H1 (cell line): Measurements from ENCODE around the gene SRD5A3. TPM values are rescaled to one million over a fixed set of nuclear protein-coding genes. Genes with fewer than 3 reads are reported as not detected.

Source experiments
- CTCF ChIA-PET: fragments of 300-600 bp; sonication (Branson Sonifier 250); formaldehyde crosslinking; loops from one replicate; lab custom pipeline; 2021; ENCODE audit not compliant: partially characterized antibody; lab: Charles Lee
- POLR2A ChIA-PET: fragments of 300-600 bp; sonication (Branson Sonifier 250); formaldehyde crosslinking; loops from one replicate; lab custom pipeline; 2021; ENCODE audit warnings: inconsistent platforms; ENCODE audit not compliant: partially characterized antibody; lab: Charles Lee
- DNase-seq, 2 experiments: peaks; one replicate each; pipeline versions ENCODE4 v3.0.0 to v3.0.0-alpha.2; 2010 to 2022; ENCODE audit warnings: low spot score in 2 of 2, low read depth in 1 of 2, mixed read lengths in 1 of 2
- FAIRE-seq: peaks from 2 replicates; lab custom pipeline; 2011; peaks lifted over from hg19 to GRCh38; lab: Jason Lieb, UNC
- H2AFZ ChIP-seq: 2 replicates; pipeline ENCODE4 v1.8.1; 2012; ENCODE audit warnings: low read length, inconsistent platforms
- H2AK5ac ChIP-seq: 2 replicates; pipeline ENCODE4 v1.6.1; 2013; ENCODE audit warnings: low read depth, low read length
- H2BK120ac ChIP-seq: replicated peaks from 2 replicates; pipeline ENCODE3; 2013; ENCODE audit warnings: low read depth, low read length, inconsistent platforms
- H2BK12ac ChIP-seq: 2 replicates; pipeline ENCODE4 v1.6.1; 2013; ENCODE audit warnings: low read depth, low read length
- H2BK15ac ChIP-seq: 2 replicates; pipeline ENCODE4 v1.6.1; 2013; ENCODE audit warnings: low read length
- H2BK20ac ChIP-seq: 2 replicates; pipeline ENCODE4 v1.6.1; 2013; ENCODE audit warnings: low read length
- H2BK5ac ChIP-seq: 2 replicates; pipeline ENCODE4 v1.6.1; 2013; ENCODE audit warnings: low read depth, low read length
- H3K14ac ChIP-seq: 2 replicates; pipeline ENCODE4 v1.6.1; 2013; ENCODE audit warnings: inconsistent platforms; ENCODE audit not compliant: insufficient read length
- H3K18ac ChIP-seq: 2 replicates; pipeline ENCODE4 v1.6.1; 2013; ENCODE audit warnings: low read length; ENCODE audit errors: extremely low read depth
- H3K23ac ChIP-seq: 2 replicates; pipeline ENCODE4 v1.6.1; 2013; ENCODE audit warnings: inconsistent platforms; ENCODE audit not compliant: insufficient read length
- H3K23me2 ChIP-seq: 2 replicates; pipeline ENCODE4 v1.6.1; 2013; ENCODE audit warnings: low read depth, low read length
- H3K27ac ChIP-seq: 2 replicates; pipeline ENCODE4 v1.6.1; 2011; ENCODE audit warnings: low read depth, low read length, inconsistent platforms
- H3K27me3 ChIP-seq, 4 experiments: replicated peaks in 1 of 4; 1 replicate in 1 of 4; 2 replicates in 3 of 4; pipeline versions ENCODE4 v1.6.1 to v1.8.1; 2011 to 2013; ENCODE audit warnings: low read length in 3 of 4, mild to moderate bottlenecking in 3 of 4, inconsistent platforms in 2 of 4, mixed read lengths in 2 of 4, moderate library complexity in 1 of 4; ENCODE audit not compliant: control insufficient read depth in 3 of 4, insufficient read depth in 3 of 4; ENCODE audit errors: extremely low read depth in 1 of 4
- H3K36me3 ChIP-seq, 4 experiments: 2 replicates each; pipeline versions ENCODE4 v1.6.1 to v1.8.1; 2011 to 2013; ENCODE audit warnings: mild to moderate bottlenecking in 4 of 4, low read length in 3 of 4, moderate library complexity in 2 of 4, control low read depth in 1 of 4, inconsistent platforms in 1 of 4; ENCODE audit not compliant: insufficient read depth in 4 of 4, control insufficient read depth in 2 of 4
- H3K4ac ChIP-seq: replicated peaks from 2 replicates; pipeline ENCODE3; 2013; ENCODE audit warnings: low read length, low read depth, mixed read lengths, inconsistent platforms; ENCODE audit not compliant: insufficient read length
- H3K4me1 ChIP-seq, 4 experiments: replicated peaks in 1 of 4; 1 replicate in 1 of 4; 2 replicates in 3 of 4; pipeline versions ENCODE4 v1.6.1 to v1.8.1; 2011 to 2013; ENCODE audit warnings: low read length in 3 of 4, inconsistent platforms in 2 of 4, mixed read lengths in 1 of 4; ENCODE audit not compliant: insufficient read depth in 4 of 4, control insufficient read depth in 3 of 4
- H3K4me2 ChIP-seq, 2 experiments: 2 replicates each; pipeline versions ENCODE4 v1.6.1 to v1.8.1; 2011 to 2013; ENCODE audit warnings: low read depth in 2 of 2, low read length in 2 of 2, control low read depth in 1 of 2, inconsistent platforms in 1 of 2, mild to moderate bottlenecking in 1 of 2; ENCODE audit not compliant: insufficient read depth in 1 of 2
- H3K4me3 ChIP-seq, 4 experiments: fragments of 200-600, 300-600 bp in 1 of 4; sonication (generic), shearing (Covaris generic), sonication (Bioruptor Twin) in 1 of 4; 2 replicates each; pipeline versions ENCODE4 v1.5.1 to v1.8.1; 2011 to 2016; ENCODE audit warnings: low read length in 4 of 4, low read depth in 3 of 4, control low read depth in 2 of 4, inconsistent platforms in 2 of 4, mild to moderate bottlenecking in 2 of 4, mixed read lengths in 1 of 4, moderate library complexity in 1 of 4; ENCODE audit not compliant: insufficient read depth in 2 of 4; ENCODE audit errors: extremely low read depth in 1 of 4
- H3K56ac ChIP-seq: replicated peaks from 2 replicates; pipeline ENCODE3; 2013; ENCODE audit warnings: low read depth, mild to moderate bottlenecking, mixed read lengths, low read length, inconsistent platforms; ENCODE audit not compliant: insufficient read length
- H3K79me1 ChIP-seq: 2 replicates; pipeline ENCODE4 v1.6.1; 2013; ENCODE audit warnings: low read depth, low read length, control low read depth
- H3K79me2 ChIP-seq, 2 experiments: 2 replicates each; pipeline versions ENCODE4 v1.6.1 to v1.8.1; 2012 to 2013; ENCODE audit warnings: low read length in 2 of 2, mild to moderate bottlenecking in 2 of 2, inconsistent platforms in 1 of 2; ENCODE audit not compliant: insufficient read depth in 2 of 2, control insufficient read depth in 1 of 2
- H3K9ac ChIP-seq, 4 experiments: replicated peaks in 1 of 4; 1 replicate in 1 of 4; 2 replicates in 3 of 4; pipeline versions ENCODE4 v1.6.1 to v1.8.1; 2011 to 2013; ENCODE audit warnings: low read depth in 3 of 4, low read length in 3 of 4, control low read depth in 2 of 4, mild to moderate bottlenecking in 2 of 4, moderate library complexity in 2 of 4, inconsistent platforms in 1 of 4; ENCODE audit errors: extremely low read depth in 1 of 4
- H3K9me3 ChIP-seq, 2 experiments: 2 replicates each; pipeline versions ENCODE4 v1.6.1 to v1.8.1; 2012 to 2013; ENCODE audit warnings: mild to moderate bottlenecking in 2 of 2, moderate library complexity in 2 of 2, control low read depth in 1 of 2, inconsistent platforms in 1 of 2, low read depth in 1 of 2, low read length in 1 of 2, mixed read lengths in 1 of 2; ENCODE audit not compliant: insufficient read depth in 2 of 2
- H4K20me1 ChIP-seq, 2 experiments: replicated peaks in 1 of 2; 2 replicates each; pipeline versions ENCODE3 to v1.8.1; 2011 to 2013; ENCODE audit warnings: inconsistent platforms in 2 of 2, low read length in 2 of 2, mild to moderate bottlenecking in 1 of 2; ENCODE audit not compliant: insufficient read depth in 2 of 2, control insufficient read depth in 1 of 2
- H4K5ac ChIP-seq: 2 replicates; pipeline ENCODE4 v1.6.1; 2013; ENCODE audit warnings: low read length, low read depth, mixed read lengths, inconsistent platforms; ENCODE audit not compliant: insufficient read length
- H4K8ac ChIP-seq: 2 replicates; pipeline ENCODE4 v1.8.0; 2013; ENCODE audit warnings: mild to moderate bottlenecking, moderate library complexity, low read length, inconsistent platforms; ENCODE audit not compliant: insufficient read depth; ENCODE audit errors: extremely low read depth
- H4K91ac ChIP-seq: replicated peaks from 2 replicates; pipeline ENCODE3; 2013; ENCODE audit warnings: low read length, mixed read lengths, inconsistent platforms; ENCODE audit not compliant: insufficient read length
- CBX8 ChIP-seq: fragments of 300-800, 300-1000 bp; sonication (generic); IDR thresholded peaks from 2 replicates; pipeline ENCODE4 v1.7.1; 2016; ENCODE audit warnings: low read depth, low read length, borderline replicate concordance
- EZH2 ChIP-seq: fragments of 200-600 bp; sonication (generic); IDR thresholded peaks from 2 replicates; pipeline ENCODE4 v1.7.1; 2012; ENCODE audit warnings: low read depth, mild to moderate bottlenecking, moderate library complexity, low read length, inconsistent platforms; ENCODE audit not compliant: severe bottlenecking
- JUND ChIP-seq: IDR thresholded peaks from 2 replicates; pipeline ENCODE4 v1.6.1; 2011; ENCODE audit warnings: mild to moderate bottlenecking, improper control_type of control experiment, low read length
- NRF1 ChIP-seq: IDR thresholded peaks from 2 replicates; pipeline ENCODE4 v1.6.1; 2011; ENCODE audit warnings: mild to moderate bottlenecking, low read depth, low read length, improper control_type of control experiment
- RAD21 ChIP-seq, 2 experiments: IDR thresholded peaks in 1 of 2; conservative IDR thresholded peaks in 1 of 2; 2 replicates each; pipeline ENCODE4 v1.6.1; 2011; ENCODE audit warnings: low read depth in 2 of 2, low read length in 2 of 2, improper control_type of control experiment in 1 of 2, inconsistent platforms in 1 of 2, mild to moderate bottlenecking in 1 of 2, moderate library complexity in 1 of 2
- SIRT6 ChIP-seq: IDR thresholded peaks from one replicate; pipeline ENCODE4 v1.7.1; 2012; ENCODE audit warnings: low read length, inconsistent platforms
- WGBS, 2 experiments: shearing (Covaris generic) in 1 of 2; methylation state at CpG; one replicate each; pipeline versions ENCODE4 v1.1.6 to v1.1.7; 2013 to 2015; ENCODE audit warnings: low lambda C conversion rate in 2 of 2, mixed read lengths in 2 of 2, inconsistent platforms in 1 of 2, low coverage in 1 of 2, missing lambda C conversion rate in 1 of 2; ENCODE audit not compliant: insufficient replicate concordance in 2 of 2, insufficient coverage in 1 of 2, insufficient read length in 1 of 2; ENCODE audit errors: extremely low coverage in 1 of 2, missing lambda C conversion rate in 1 of 2; 5-methylcytosine and 5-hydroxymethylcytosine counted together
- polyA plus RNA-seq, 7 experiments: library from polyadenylated mRNA; depleted of rRNA in 3 of 7; stranded (reverse) in 5 of 7; unstranded in 2 of 7; fragments of >200 nt in 5 of 7; fragments of 200-250 nt in 2 of 7; gene quantifications; 1 replicate in 5 of 7; 2 replicates in 1 of 7; 4 replicates in 1 of 7; pipeline versions ENCODE4 v1.2.1 to v1.2.3, GENCODE V29; 2011 to 2013; ENCODE audit warnings: missing spikeins in 2 of 7, mixed read lengths in 2 of 7
- total RNA-seq: library from RNA; stranded (reverse); fragmentation: NEBNext Ultra II Directional; extraction: Animal tissue kit (Norgen Biotek cat#: 25700); gene quantifications from 2 replicates; pipeline ENCODE4 v1.2.1, GENCODE V29; 2021
- TF ChIP-seq, protein P1 (sequence below), 3 experiments: IDR thresholded peaks; 1 replicate in 2 of 3; 2 replicates in 1 of 3; pipeline versions ENCODE4 v1.5.1 to v1.6.1; 2011; ENCODE audit warnings: low read length in 3 of 3, mild to moderate bottlenecking in 3 of 3, inconsistent platforms in 2 of 3, low read depth in 1 of 3, moderate library complexity in 1 of 3; ENCODE audit not compliant: insufficient read depth in 1 of 3; ENCODE audit errors: control extremely low read depth in 1 of 3
- TF ChIP-seq, protein P2 (sequence below): IDR thresholded peaks from 2 replicates; pipeline ENCODE4 v1.6.1; 2011; ENCODE audit warnings: low read depth, mild to moderate bottlenecking, low read length; ENCODE audit not compliant: insufficient read depth

SRD5A3 gene
- total and polyA plus RNA-seq, 2 of the 8 experiments (the other 6 are each of a cell fraction or from before 2014, with no cell fraction given) = 19.6 to 34.6 TPM

DNA sequence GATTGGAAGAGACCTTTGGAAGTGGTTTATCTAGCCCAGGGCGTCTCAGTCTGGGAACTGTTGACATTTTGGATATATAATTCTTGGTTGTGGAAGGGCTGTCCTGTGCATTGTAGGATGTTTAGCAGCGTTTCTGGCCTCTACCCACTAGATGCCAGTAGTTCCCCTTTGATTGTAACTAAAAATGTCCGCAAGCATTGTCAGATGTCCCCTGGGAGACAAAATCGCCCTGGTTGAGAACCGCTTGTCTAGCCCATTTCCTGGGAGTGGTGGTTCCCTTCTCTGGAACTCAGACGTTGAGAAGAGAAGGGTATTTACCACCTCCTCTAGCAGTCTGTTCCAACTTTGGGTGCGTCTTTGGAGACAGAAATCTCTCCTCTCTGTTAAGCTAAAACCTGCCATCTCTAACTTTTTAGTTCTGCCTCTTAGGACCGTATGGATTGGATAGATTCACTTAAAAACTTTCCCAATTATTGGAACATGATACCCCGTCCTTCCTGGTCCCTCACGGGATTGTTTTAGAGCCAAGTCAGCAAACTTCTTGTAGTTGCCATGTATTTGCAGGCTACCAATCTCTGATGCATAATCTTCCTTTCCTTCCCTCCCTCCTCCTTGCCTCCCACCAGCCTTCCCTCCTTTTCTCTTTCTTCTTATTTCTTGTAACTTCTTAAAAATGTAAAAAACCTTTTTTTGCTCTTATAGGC is 63.6 kb downstream of the SRD5A3 start:
- no peak overlapping the region for H4K8ac ChIP-seq
- no peak overlapping the region for H4K5ac ChIP-seq
- H2BK5ac ChIP-seq = no peak overlapping the region
- H3K27me3 ChIP-seq = no peaks in the 10 kb centered on the region
- H2BK120ac ChIP-seq = no peak overlapping the region
- H2BK12ac ChIP-seq = no peak overlapping the region
- H3K9ac ChIP-seq = no peak overlapping the region
- H4K91ac ChIP-seq = no peak overlapping the region
- H3K79me2 ChIP-seq = peaks cover 12 to 95% of the 10 kb centered on the region in 2 experiments
- H3K18ac ChIP-seq = no peak overlapping the region
- H3K23me2 ChIP-seq = no peaks in the 10 kb centered on the region
- CTCF ChIA-PET = interaction anchor here (0.7 to 2.7 kb wide), 16 partner anchors 9 to 458 kb away, joined by 3 to 9 read pairs (median 3); no protein-coding TSS in a partner anchor
- no peak overlapping the region for H2BK15ac ChIP-seq
- DNase-seq = no peak
- H2AFZ ChIP-seq = no peak overlapping the region
- no peak overlapping the region for H2BK20ac ChIP-seq
- H3K4me2 ChIP-seq = no peak overlapping the region
- peaks cover 0 to 3% (median under 1%) of the 10 kb centered on the region in 4 experiments; a peak in 2 of 7 replicates for H3K4me1 ChIP-seq
- H3K36me3 ChIP-seq = peaks cover 2 to 43% (median 12%) of the 10 kb centered on the region in 4 experiments; a peak in 6 of 8 replicates
- H4K20me1 ChIP-seq = peaks cover 14 to 19% of the 10 kb centered on the region in 2 experiments
- no peak overlapping the region for H3K4me3 ChIP-seq
- no peak overlapping the region for H3K56ac ChIP-seq
- POLR2A ChIA-PET = interaction anchor here (0.7 to 2.9 kb wide), 4 partner anchors 13 to 203 kb away, joined by 3 to 19 read pairs (median 4); partner anchors contain the start of genes CLOCK and TMEM165
- H3K14ac ChIP-seq = no peak overlapping the region
- no peak overlapping the region for H3K23ac ChIP-seq
- no peaks in the 10 kb centered on the region for H3K9me3 ChIP-seq
- no peak overlapping the region for H3K4ac ChIP-seq
- H3K79me1 ChIP-seq = peaks cover 6% of the 10 kb centered on the region
- 79% methylated on average over 10 of the region's 10 CpGs; no CpG with 5 or more reads in 1 of the 2 experiments for WGBS, 2 experiments
- FAIRE-seq = peak; percentile 57
- H2AK5ac ChIP-seq = no peak overlapping the region
- no peak overlapping the region for H3K27ac ChIP-seq
- TF ChIP-seq JUND (no peak), CBX8 (no peak), EZH2 (no peak), SIRT6 (no peak), RAD21 (IDR thresholded peaks at IDR 0.05 in 1 of 2, conservative IDR thresholded peaks at IDR 0.05 in 1 of 2; ENCODE audit: low read depth in 2 of 2, low read length in 2 of 2) (peak; percentile 62 to 75), NRF1 (no peak)
- TF ChIP-seq, protein P1, sequence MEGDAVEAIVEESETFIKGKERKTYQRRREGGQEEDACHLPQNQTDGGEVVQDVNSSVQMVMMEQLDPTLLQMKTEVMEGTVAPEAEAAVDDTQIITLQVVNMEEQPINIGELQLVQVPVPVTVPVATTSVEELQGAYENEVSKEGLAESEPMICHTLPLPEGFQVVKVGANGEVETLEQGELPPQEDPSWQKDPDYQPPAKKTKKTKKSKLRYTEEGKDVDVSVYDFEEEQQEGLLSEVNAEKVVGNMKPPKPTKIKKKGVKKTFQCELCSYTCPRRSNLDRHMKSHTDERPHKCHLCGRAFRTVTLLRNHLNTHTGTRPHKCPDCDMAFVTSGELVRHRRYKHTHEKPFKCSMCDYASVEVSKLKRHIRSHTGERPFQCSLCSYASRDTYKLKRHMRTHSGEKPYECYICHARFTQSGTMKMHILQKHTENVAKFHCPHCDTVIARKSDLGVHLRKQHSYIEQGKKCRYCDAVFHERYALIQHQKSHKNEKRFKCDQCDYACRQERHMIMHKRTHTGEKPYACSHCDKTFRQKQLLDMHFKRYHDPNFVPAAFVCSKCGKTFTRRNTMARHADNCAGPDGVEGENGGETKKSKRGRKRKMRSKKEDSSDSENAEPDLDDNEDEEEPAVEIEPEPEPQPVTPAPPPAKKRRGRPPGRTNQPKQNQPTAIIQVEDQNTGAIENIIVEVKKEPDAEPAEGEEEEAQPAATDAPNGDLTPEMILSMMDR (IDR thresholded peaks at IDR 0.05; ENCODE audit: control extremely low read depth in 1 of 3, insufficient read depth in 1 of 3, low read depth in 1 of 3, low read length in 3 of 3) = peak in 2 of 3 experiments; percentile 39 to 46; a peak in 3 of 4 replicates
- TF ChIP-seq, protein P2, sequence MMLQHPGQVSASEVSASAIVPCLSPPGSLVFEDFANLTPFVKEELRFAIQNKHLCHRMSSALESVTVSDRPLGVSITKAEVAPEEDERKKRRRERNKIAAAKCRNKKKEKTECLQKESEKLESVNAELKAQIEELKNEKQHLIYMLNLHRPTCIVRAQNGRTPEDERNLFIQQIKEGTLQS = no peak
